ENCODE measurements around the gene TXNDC16. TPM values are rescaled to one million over a fixed set of nuclear protein-coding genes. Genes with fewer than 3 reads are reported as not detected.

Gene TXNDC16
- total RNA-seq, 1 donor from 2014 or later = 10.2 TPM

DNA sequence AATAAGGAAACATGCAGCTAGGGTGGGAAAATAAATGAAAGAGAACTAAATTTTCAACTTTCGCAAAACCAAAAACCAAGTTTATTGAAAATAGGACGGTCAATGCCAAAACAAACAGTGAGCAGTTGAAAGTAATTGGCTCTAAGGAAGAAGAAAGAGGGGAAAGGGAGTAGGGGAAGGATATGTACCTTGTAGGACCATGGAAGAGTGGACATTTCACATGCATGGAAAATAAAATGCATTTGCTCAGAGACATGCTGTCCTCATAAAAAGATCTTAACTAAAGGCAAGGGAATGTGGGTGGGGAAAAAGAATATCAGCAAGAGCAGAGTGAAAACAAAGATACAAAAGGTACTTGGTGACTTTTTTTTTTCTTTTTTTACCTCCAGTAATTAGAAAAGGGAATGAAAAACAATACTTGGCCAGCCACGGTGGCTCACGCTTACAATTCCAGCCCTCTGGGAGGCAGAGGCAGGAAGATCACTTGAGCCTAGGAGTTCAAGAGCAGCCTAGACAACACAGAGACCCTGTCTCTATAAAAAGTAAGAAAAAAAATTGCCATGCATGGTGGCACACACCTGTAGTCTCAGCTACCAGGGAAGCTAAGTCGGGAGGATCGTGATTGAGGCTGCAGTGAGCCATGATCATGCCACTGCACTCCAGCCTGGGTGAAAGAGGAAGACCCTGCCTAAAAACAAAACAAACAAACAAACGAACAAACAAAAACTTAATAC is 6.6 kb downstream of the TXNDC16 start:
- intact Hi-C loops (cut with micrococcal nuclease) = no loop called here

DNA sequence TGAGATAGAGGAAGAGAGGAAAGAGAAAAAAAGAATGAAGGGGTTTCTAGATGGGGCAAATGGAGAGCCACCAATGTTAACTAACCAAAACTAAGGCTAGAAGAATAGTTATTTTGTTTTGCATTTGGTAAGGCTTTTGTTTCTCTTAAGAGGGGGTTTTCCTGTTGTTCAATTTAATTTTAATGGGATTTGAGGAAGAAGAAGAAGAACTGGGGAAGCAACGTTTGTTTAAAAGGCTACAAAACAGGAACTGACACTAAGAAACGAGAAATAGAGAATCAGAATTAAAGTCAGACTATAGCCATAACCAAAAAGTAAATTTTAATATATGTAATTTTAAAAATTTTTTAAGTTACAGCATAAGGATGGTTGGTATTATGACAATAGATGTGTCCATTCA is 13.7 kb downstream of the TXNDC16 start:
- intact Hi-C loops (cut with micrococcal nuclease) = no loop called here

DNA sequence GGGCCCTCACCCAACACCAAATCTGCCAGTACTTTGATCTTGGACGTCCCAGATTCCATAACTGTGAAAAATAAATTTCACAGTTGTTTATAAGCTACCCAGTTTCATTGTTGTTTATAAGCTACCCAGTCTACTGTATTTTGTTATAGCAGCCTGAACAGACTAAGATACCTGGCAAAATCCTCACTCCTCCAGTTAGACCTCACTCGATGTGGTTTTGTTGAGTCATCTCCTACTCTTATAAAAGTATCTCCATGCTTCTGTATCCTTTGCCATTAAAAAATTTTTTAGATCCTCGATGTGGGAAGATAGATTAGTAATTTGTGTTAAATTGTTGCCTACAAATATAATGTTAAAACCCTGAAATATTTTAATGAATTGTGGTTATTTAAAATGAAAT is 16.0 kb downstream of the TXNDC16 start:
- intact Hi-C loops (cut with micrococcal nuclease) = no loop called here

DNA sequence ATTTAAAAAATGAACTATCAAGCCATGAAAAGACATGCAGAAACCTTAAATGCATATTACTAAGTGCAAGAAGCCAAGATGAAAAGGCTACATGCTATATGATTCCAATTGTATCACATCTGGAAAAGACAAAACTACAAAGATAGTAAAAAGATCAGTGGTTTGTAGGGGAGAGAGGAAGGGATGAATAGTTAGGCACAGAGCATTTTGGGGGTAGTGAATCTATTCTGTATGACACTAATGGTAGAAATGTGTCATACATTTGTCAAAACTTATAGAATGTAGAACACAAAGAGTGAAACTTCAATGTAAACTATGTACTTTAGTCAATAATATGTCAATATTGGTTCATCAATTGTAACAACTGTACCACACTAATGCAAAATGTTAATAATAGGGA is 20.8 kb downstream of the TXNDC16 start:
- intact Hi-C loops (cut with micrococcal nuclease) = loop anchor here (1.0 to 5.0 kb wide), 3 partner anchors 21 to 787 kb away; partner anchors contain the start of genes GPR137C and TXNDC16

DNA sequence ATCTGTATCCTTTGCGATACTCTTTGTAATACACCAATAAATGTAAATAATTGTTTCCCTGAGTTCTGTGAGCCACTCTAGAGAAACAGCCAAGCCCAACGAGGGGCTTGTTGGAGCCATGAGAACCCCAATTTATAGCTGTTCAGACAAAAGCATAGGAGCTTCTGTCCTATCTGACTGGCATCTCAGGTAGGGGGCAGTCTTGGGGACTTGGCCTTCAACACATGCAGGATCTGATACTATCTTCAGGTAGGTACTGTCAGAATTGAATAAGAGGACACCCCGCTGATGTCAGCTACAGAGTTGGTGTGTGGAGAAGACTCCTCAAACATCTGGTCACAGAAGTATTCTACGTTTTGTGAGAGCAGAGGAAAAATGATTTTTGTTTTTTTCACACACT is 25.3 kb downstream of the TXNDC16 start:
- intact Hi-C loops (cut with micrococcal nuclease) = loop anchor here (2.0 kb wide), 1 partner anchor 228 kb away; no protein-coding TSS in a partner anchor

DNA sequence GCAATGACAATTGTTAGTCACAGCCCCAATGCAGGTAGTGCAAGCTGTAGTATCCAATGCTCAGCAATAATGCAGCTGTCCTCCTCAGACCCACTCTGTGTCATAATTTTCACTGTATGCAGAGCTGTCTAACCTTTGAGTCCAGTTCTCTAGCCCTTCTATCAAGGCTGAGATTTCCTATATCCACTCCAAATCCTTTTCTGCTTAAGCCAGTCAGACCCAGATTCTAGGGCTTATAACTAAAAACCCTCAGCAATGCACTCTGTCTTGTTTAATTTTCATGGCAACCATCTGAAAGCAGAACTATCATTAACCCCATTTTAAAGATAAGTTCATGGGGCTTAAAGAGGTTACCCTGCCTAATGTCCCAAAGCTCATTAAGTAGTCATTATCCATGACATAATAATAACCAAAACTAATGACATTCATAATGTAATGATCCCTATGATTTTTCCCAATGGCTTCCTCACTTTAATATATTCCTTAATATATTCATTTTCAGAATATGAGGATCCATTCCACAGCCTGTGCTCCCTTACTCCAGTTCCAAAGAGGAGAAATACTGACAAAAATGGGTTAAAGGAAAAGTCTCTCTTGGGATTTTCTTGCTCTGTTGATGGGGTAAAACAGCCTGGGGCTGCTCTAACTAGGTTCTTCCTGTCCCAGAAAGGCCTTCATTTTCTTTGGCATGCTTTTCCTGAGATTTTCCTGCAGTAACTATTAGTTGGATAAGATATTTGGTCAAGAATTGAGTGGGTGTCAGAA is 29.5 kb downstream of the TXNDC16 start:
- intact Hi-C loops (cut with micrococcal nuclease) = no loop called here

DNA sequence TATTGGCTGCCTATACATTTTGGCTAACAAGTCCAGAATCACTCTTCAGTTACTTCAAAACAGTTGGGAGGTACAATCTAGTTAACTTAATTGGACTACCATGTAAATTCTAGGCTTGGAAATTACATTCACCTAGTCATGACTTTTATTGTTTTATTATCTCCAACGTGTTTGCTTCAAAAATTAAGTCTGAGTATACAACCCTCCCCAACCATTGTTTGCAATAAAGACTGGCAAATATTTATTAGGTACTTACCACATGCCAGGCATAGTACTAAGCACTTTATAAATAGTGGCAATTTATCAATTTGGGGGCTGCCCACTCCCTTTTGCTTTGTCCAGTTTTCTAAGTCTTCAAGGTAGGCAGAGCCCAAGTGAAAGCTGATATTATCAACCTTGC is 30.3 kb downstream of the TXNDC16 start:
- intact Hi-C loops (cut with micrococcal nuclease) = no loop called here

DNA sequence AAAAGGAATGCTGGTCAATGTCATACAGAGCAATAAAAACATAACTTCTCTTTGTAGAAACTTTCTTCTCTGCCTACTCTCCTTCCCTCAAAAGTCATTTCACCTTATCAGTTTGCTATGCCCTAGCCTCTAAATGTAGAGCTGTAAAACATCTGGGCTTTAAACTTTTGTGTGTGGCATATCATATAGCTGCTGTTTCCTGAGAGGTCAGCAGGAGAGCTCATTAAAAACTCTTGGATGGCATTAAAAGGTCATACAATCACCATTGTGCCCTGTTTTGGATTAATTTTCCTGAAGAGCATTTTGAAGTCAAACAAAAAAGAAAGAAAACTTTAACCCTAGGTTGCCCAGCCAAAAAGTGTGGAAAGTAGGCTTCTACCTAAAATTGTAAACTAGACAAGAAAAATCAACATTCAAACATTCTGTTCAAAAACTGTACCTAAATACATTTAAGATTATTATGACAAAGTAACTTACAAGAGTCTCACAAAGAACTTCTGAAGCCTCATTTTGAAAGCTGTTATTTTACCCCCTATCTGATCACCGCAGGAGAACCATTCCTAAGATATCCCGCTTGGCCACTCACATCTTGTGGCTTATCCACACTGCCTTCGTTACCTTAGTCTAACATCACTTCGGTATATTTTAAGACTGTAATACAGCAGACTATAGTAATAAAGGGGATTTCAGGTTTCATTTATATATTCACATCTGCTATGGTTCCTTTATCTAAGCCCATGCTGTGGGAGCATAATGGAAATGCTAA is 38.1 kb downstream of the TXNDC16 start:
- intact Hi-C loops (cut with micrococcal nuclease) = no loop called here

DNA sequence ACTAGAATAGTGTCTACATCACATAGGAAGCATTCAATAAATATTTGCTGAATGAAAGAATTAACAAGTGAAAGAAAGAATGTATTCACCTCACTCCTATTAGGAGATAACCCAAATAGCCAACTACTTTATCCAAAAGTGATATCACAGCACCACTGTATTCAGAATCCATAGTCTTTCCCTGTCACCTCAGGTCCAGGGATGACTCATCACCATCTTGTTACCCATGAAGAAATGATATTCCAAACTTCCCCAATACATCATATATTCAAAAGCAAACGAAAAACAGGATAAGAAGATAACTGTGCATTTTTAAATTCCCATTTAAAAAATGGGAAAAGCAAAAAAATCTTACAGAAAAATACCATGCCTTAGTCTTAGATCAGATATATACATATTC is 39.1 kb downstream of the TXNDC16 start:
- intact Hi-C loops (cut with micrococcal nuclease) = no loop called here

DNA sequence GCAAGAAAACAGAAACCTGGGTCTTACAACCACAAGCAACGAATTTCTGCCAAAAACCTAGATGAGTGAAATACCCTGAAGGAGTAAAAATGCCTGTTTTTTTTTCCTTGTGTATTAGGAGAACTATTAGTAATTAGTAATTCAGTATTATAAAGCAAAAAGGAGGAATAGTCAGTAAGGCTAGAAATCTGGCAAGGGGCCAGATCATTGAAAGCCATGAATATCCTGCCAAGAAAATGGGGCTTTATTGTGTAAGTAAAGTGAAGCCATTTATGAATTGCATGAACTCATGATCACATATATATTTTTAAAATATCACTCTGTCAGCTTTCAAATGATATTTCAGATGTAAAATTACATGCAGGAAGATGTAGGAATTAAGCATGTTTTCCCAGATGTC is 57.9 kb downstream of the TXNDC16 start:
- intact Hi-C loops (cut with micrococcal nuclease) = no loop called here

DNA sequence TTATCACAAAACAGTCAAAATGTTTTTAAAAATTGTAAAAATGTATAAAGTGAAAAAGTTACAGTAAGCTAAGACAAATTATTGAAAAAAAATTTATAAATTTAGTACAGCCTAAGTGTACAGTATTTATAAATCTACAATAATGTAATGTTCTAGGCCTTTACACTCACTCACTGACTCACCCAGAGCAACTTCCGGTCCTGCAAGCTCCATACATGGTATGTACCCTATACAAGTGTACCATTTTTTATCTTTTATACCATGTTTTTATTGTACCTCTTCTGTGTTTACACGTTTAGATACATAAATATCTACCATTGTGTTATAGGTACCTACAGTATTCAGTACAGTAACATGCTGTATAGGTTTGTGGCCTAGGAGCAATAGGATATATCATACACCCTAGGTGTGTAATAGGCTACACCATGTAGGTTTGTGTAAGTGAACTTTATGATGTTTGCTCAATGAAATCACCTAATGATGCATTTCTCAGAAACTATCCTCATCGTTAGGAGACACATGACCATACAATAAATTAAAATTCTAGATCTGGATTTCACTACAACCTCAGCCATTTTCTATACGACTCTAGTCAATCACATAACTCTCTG is 66.8 kb downstream of the TXNDC16 start:
- intact Hi-C loops (cut with micrococcal nuclease) = no loop called here

DNA sequence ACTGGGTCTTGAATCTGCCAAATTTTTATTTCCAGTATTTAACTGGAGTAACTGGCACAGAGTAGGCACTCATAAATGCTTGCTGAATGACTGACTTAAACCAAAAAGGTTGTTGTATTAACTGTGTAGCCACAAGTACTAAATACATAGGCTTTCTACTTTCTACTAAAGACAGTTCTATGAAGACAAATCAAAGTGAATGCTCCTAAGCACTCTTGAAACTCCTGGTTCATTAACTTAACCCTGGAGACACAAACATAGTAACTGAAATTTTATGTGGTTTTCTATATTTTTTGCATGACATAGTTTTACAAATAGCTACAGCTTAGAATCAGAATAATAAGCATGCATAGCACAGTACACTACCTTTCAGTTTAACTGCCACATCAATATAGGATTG is 70.4 kb downstream of the TXNDC16 start:
- intact Hi-C loops (cut with micrococcal nuclease) = no loop called here

DNA sequence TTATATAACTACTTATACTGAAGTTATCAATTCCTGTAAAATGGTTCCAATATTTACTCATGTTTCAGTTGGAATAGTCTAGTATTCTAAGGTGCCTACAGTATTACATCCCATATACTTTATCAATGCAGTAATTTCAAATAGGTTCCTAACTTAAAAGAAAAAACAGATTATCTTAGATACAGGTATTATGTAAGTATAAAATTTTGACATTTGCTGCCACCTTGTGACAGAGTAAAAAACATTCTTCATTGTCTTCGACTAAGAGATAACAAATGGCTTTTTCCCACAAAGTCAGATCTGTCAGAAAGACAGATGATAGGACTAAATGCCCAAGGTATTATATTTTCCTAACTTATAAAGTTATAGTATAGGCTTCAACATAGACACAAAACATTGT is 78.7 kb downstream of the TXNDC16 start:
- intact Hi-C loops (cut with micrococcal nuclease) = loop anchor here (1.0 to 5.0 kb wide), 8 partner anchors 59 to 477 kb away; partner anchors contain the start of gene PTGER2

DNA sequence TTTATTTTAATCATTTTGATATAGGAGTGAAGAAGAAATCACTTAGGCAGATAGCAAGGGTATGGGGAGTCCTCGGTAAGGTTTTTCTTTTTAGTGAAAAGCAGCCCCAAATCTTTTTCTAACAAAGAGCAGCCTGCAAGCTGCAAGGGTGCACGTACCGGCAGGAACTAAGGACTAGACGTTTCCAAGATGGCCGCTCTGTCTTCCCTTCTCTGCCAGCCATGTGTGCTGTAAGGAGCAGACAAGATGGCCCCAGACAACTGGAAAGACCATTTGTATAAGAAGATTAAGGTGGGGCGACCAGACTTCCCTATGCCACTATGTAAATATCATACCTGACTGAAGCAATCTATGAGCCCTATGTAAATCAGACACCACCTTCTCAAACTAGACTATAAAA is 79.6 kb downstream of the TXNDC16 start:
- intact Hi-C loops (cut with micrococcal nuclease) = loop anchor here (1.0 to 5.0 kb wide), 8 partner anchors 58 to 476 kb away; partner anchors contain the start of gene PTGER2

DNA sequence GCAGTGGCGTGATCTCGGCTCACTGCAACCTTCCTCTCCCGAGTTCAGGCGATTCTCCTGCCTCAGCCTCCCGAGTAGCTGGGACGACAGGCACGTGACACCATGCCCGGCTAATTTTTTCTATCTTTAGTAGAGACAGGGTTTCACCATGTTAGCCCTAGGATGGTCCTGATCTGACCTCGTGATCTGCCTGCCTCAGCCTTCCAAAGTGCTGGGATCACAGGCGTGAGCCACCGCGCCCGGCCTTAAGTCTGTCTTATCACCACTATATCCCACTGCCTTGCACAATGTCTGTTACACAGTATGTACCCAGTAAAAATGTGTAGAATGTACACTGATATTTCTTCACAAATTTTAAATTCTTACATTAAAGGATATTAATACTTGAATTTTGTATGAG is 80.1 kb downstream of the TXNDC16 start:
- intact Hi-C loops (cut with micrococcal nuclease) = loop anchor here (2.0 to 5.0 kb wide), 3 partner anchors 57 to 340 kb away; no protein-coding TSS in a partner anchor

DNA sequence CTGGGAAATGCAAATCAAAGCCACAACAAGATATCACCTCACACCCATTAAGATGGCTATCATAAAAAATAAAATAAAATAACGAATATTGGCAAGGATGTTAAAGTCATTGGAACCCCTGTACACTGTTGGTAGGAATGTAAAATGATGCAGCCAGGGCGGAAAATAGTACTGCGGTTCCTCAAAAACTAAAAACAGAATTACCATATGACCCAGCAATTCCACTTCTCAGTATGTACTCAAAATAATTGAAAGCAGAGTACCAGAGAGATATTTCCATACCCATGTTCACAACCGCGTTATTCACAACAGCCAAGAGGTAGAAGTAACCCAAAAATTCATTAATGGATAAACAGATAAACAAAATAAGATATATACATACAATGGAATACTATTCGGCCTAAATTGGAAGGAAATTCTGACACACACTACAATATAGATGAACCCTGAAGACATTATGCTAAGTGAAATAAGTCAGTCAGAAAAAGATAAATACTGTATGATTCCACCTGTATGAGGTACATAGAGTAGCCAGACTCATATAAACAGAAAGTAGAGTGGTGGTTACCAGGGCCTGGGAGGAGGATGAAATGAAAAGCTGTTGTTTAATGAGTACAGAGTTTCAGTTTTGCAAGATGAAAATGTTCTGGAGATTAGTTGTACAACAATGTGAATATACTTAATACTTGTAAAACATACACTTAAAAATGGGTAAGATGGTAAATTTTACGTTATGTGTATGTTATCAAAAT is 84.6 kb downstream of the TXNDC16 start:
- intact Hi-C loops (cut with micrococcal nuclease) = loop anchor here (1.0 kb wide), 2 partner anchors 9 to 115 kb away; no protein-coding TSS in a partner anchor

DNA sequence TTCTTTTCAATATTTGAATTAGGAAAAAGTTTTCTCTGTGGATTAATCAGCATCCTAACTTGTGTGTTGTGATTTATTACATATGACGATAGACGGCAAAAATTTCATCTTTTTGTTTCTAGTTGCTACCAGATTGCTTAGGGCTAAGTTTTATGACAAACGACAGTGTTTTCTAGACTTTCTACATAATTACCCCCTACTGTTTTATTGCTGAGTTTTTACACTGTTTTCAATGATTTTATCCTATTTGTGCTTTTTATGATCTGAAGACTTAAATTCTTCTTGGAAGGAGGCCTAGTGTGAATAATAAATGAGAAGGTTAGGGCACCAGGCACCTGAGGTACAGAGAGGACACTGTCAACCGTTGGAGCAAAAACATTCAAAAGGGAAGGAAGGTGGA is 88.1 kb downstream of the TXNDC16 start:
- intact Hi-C loops (cut with micrococcal nuclease) = no loop called here

DNA sequence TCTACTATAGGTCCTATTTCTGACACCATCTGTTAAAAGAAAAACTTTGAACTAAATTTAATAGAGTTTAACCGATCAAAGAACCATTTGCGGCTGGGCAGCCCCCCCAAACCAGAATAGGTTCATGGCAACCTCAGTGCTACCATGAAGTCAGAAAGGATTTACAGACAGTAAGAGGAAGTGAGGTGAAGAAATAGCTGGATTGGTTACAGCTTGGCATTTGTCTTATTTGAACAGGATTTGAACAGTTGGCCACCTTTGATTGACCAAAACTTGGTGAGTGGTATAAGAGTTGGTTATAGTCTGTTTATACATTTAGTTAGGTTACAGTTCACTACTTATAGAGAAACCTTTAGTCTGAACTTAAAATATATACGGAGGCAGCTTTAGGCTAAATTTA is 88.9 kb downstream of the TXNDC16 start:
- intact Hi-C loops (cut with micrococcal nuclease) = no loop called here

DNA sequence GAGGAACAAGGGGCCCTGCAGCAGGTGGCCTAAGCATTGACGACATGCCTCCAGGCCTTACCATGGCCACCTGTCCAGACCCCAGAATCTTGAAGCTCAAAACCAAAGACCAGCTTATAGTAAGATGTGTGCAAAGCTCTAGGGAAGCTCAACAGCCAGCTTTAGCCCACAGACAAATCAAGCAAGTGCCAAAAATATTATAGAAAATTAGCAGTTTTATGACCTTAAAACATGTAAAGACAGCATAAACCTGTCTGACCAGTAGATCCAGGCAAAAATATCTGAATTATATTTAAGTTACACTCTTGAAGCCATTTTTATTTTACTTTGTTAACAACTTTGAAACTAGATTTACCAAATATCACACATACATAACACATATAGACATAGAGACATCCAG is 90.6 kb downstream of the TXNDC16 start:
- intact Hi-C loops (cut with micrococcal nuclease) = no loop called here

DNA sequence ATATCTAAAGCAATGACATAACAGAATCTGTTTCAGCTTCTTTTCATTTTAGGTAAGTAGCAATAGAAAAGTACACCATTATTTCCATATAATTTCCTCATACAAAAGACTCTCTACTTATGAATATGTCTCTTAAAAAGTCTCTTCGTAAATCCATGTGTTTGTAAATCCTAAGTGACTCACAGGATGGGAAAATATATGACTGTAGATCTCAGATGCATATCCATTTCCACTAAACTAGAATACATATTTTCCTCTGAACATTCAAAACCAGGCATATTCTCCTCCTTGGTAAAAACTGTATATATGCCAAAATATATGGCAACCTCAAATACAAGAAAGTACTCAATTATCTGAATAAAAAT is 93.6 kb downstream of the TXNDC16 start:
- intact Hi-C loops (cut with micrococcal nuclease) = loop anchor here (1.0 to 2.0 kb wide), 2 partner anchors 10 to 56 kb away; no protein-coding TSS in a partner anchor
